Measurements from ENCODE around the gene SH3BP1. TPM values are rescaled to one million over a fixed set of nuclear protein-coding genes. Genes with fewer than 3 reads are reported as not detected.

The SH3BP1 gene
- total and polyA plus RNA-seq, 2 of the 13 experiments (the other 11 are each of a cell fraction or from before 2014, with no cell fraction given) = 8.4 to 18.5 TPM

- TF ChIP-seq ZNF687 (CRISPR knock-in tag; IDR thresholded peaks at IDR 0.05) (peak; percentile 89), ZNF749 (CRISPR knock-in tag; IDR thresholded peaks at IDR 0.05; ENCODE audit: borderline replicate concordance) (peak; percentile 62; the same call in 1 of the 2 replicates), ZEB1 (IDR thresholded peaks at IDR 0.05; ENCODE audit: insufficient replicate concordance, low read depth) (peak; percentile 43), MAFK (conservative IDR thresholded peaks at IDR 0.05 in 1 of 2, IDR thresholded peaks at IDR 0.05 in 1 of 2; ENCODE audit: low read length in 2 of 2) (no peak), ZNF326 (CRISPR knock-in tag; IDR thresholded peaks at IDR 0.05; ENCODE audit: borderline replicate concordance) (no peak), ZNF773 (CRISPR knock-in tag; IDR thresholded peaks at IDR 0.05; ENCODE audit: borderline replicate concordance) (no peak; the same call in 1 of the 2 replicates), ZNF589 (CRISPR knock-in tag; conservative IDR thresholded peaks at IDR 0.05) (0 out of 2 replicates have a peak, but pooled peaks have one; percentile 41), GABPA (IDR thresholded peaks at IDR 0.05; ENCODE audit: low read depth, low read length) (peak; percentile 87), GABPA (CRISPR knock-in tag; IDR thresholded peaks at IDR 0.05; ENCODE audit: low read depth) (peak; percentile 91), E2F5 (CRISPR knock-in tag; conservative IDR thresholded peaks at IDR 0.05) (peak; percentile 39; the same call in 1 of the 2 replicates), PAF1 (CRISPR knock-in tag; IDR thresholded peaks at IDR 0.05) (no peak), ZNF567 (CRISPR knock-in tag; IDR thresholded peaks at IDR 0.05; ENCODE audit: borderline replicate concordance) (peak; percentile 92; the same call in 1 of the 2 replicates), ZNF12 (CRISPR knock-in tag; IDR thresholded peaks at IDR 0.05) (peak; percentile 64; the same call in 1 of the 2 replicates), TERF1 (CRISPR knock-in tag; IDR thresholded peaks at IDR 0.05) (0 out of 2 replicates have a peak, but pooled peaks have one; percentile 25), FOXM1 (CRISPR knock-in tag; IDR thresholded peaks at IDR 0.05) (no peak), ZBTB2 (CRISPR knock-in tag; IDR thresholded peaks at IDR 0.05; ENCODE audit: low read depth) (peak; percentile 99), ZNF777 (CRISPR knock-in tag; IDR thresholded peaks at IDR 0.05) (peak; percentile 61; the same call in 1 of the 2 replicates), PCBP2 (optimal IDR thresholded peaks at IDR 0.05; ENCODE audit: low read depth, low read length, poor library complexity, severe bottlenecking) (no peak)
Observed at GRCh38 chr22:37608477-37609239, 30.8 kb upstream of the SH3BP1 start, which contains the start of gene GGA1 (continued).

Measured in HepG2 (cell line).